T1000 (cell line): Measurements from ENCODE around the gene MREG.
"Not testable (repeated sequence)": the region's sequence is repeated elsewhere in the genome, so short reads cannot be mapped to it uniquely, and the experiment has no call there.

ENCODE experiments used
- DNase-seq: peaks from one replicate; lab custom pipeline; 2025; ENCODE audit warnings: mixed read lengths; lab: John Stamatoyannopoulos, UW

Gene MREG

GRCh38 chr2:215988556-215989207 lies 24.7 kb downstream of the MREG start:
- DNase-seq = not testable (repeated sequence)

DNA sequence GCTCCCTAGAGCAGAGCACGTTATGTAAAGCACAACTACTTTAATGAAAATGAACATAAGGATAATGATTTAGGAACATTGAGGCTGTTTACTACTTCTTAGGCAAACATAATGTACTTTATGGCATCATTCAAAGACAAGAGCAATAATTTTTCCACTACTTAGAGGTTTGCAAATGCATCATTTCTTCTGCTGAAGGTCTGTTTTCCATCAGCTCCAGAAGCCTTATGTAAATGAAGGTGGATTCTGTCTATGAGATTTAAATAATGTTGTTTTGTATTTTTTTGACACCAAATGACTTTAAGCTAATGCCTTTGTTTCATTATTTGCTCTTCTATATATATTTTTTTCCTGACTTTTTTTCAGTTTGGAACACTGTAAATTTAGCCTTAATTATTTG lies 28.1 kb downstream of the MREG start:
- DNase-seq = no peak

DNA sequence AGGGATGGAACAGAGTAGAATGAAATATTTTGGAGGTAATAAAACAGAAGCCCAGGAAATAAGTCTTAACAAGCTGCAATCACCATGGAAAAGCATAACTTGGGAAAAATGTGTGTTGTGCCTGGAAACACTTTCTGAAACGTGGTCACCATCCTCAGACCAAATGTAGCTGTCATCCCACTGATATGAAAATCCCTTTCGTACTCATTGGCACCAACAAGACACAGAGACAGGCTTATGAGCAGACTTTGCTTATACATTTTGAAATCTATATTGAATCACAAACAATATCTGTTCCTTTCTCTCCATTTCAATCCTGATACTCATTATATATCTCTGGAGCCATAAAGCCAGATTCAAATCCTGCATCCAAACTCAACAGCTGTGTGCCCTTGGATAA lies 28.7 kb downstream of the MREG start:
- no peak for DNase-seq

GRCh38 chr2:215983581-215984351 lies 29.6 kb downstream of the MREG start:
- DNase-seq = no peak

DNA sequence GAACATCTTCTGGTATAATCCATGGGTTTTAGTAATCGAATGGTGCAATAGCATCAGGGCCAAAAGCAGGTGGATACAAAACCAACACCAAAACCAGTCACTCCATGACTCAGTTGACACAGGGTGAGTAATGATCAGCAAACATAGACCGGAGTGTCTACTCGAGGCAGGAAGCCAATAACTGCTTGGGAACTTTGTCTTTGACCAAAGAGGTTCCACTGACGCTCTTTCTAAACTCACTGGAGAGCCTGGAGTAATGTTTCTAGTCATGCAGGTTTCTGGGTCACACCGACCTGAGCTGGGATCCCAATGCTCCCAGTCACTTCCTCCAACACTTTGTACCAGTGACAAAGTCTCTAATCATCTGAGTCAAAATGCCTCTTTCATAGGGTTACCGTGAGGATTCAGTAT lies 30.9 kb downstream of the MREG start:
- DNase-seq = no peak

GRCh38 chr2:215981115-215981514 lies 32.2 kb downstream of the MREG start:
- DNase-seq = no peak

DNA sequence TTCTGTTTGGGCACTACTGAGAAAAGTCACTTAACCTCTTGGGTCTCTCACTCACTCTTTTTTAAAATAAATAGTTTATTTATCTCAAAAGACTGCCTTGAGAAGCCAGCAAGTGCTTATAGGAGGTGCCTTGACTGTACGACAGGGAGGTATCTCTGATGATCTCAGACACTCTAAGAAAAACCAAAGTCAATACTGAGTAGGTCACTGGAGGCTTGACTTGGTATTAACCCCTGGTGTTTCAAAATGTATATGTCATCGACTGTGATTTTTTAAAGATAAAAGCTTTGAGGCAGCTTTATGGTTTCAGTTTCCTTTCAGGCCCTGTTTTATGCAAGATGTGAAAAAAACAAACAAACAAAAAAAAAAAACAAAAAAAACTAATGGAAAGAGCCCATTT lies 33.7 kb downstream of the MREG start:
- DNase-seq = no peak

GRCh38 chr2:215974700-215975429 lies 38.5 kb downstream of the MREG start:
- DNase-seq = no peak

DNA sequence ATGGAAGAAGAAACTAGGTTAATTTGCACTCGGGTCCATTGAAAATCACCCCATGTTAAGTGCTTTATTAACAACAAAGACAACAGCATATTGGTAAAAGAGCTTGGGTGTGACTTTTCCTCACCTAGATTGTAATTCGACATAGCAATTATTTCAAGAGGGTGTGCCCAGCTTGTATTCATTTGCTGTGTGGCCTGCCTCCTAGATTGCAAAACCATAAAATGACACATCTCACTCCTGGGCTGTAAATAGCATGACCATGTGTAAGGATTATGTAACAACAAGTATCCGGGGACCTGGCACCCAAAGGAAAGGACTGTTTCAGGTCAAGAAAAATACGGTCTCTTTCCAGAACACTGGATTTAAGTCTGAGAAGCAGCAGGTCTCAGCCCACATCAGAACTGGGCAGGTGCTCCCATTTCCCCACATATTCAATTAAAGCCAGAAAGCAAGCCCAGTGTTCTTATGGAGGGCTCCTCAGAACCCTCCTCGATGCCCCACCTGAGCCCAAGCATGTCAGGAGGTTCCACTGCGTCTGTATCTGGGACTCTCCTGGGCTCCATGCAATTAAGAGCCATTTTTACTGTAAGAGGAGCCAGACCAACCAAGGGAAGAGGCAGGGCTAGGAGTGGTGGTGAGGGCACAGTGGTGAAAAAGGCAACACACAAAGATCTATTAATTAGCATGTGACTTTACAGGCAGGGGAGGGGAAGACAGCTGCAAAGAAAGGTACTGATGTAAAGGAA lies 39.2 kb downstream of the MREG start:
- DNase-seq = no peak

- no peak for DNase-seq
Measured at GRCh38 chr2:215973145-215973792, 40.1 kb downstream of the MREG start.

- no peak for DNase-seq
Measured at GRCh38 chr2:215971671-215972070, 41.7 kb downstream of the MREG start.

GRCh38 chr2:215970894-215971293 lies 42.5 kb downstream of the MREG start:
- not testable (repeated sequence) for DNase-seq

DNA sequence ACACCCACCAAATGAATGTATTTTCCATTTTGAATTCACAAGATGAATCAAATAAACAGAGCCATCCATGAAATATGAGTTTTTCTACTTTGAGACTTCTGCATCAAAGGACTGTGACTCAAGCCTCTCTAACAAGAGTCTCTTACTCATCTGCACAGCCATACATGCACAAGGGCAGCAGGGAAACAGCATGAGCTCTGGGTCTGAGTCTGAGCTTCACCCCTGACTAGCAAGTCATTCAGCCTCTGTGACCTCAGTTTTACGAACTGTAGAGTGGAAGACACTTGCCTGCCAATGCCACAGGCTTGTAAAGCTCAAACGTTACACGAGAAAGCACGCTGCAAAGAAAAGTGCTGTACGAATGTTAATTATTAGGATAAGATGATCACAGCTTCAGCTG lies 42.9 kb downstream of the MREG start:
- no peak for DNase-seq

DNA sequence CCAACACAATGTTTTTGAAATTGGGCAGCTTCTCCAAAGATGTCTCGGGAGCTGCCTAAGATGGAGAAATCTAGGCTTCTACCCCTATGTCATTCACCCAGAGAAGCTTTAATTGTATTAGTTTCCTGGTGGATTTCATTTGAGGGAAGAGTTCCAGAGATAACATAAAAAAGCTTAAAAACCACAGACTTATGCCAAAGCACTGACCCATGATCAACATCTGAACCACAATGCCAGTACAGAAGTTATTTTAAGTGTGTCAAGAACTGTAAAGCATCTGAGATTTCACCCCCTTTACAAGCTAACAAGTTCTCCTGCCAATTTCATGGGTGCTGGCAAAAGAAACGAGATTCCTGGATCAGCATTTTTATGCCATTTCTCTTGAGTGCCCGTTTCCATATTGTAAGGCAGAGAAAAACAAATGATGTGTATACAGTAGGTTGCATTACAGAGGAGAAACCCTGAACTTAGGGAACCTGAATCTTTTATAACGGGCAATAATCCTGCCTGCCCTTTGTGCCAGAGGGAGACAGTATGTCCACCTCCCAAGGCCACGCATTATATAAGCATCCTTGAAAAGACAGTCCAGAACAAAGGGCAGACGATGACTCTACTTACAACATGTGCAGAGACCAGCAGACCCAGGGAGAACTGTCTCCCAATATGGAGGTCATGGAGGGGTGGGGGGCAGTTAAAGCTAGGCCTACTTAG lies 44.1 kb downstream of the MREG start:
- no peak for DNase-seq

DNA sequence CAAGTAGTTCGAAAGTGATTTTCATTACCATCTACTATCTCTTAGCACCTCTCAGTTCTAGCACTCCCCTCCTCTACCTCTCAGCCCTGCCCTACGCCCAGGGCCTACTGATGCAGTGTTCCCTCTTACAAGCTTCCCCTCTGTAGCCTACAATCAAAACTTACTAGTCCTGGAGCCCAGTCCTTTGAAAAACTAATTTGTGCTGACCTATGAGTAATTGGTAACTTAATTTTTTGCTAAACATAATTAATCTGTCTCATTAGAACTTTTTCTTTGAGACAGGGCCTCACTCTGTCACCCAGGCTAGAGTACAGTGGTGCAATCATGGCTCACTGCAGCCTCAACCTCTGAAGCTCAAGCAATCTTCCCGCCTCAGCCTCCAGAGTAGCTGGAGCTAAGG lies 44.9 kb downstream of the MREG start:
- no peak for DNase-seq

GRCh38 chr2:215967590-215968378 lies 45.6 kb downstream of the MREG start:
- no peak for DNase-seq

DNA sequence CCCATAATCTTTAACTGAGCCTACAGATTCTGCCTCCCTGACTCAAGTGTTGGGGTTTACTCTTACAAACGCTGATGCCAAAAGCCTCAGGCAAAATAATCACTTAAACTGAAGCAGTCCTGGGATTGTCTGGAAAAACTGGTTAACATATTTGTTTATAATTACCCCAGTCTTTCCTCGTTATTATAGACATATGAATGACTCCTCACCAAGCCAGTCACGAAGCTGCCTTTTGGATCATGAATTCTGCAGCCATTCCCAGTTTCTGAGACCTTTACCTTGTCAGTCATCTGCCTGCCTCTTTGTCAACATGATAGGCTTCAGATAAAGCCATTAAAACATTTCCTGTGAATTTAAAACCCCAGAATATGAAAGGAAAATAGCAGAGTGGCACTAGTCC lies 46.4 kb downstream of the MREG start:
- no peak for DNase-seq

DNA sequence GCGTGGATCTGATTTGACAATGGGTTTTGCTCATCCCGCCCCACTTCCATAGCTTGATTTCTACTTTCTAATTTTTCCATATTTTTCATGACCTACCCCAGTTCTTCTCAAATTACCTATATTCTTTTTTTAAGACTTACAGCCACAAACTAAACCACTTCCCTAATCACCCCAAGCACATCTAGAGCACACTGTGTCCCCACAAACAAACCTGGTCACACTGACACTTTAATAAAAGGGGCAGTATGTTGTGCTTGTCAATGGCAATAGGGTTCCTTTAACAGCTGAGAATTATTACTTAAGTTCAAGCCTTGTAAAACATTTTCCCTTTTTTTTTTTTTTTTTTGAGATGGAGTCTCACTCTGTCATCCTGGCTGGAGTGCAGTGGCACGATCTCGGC lies 47.1 kb downstream of the MREG start:
- DNase-seq = no peak

DNA sequence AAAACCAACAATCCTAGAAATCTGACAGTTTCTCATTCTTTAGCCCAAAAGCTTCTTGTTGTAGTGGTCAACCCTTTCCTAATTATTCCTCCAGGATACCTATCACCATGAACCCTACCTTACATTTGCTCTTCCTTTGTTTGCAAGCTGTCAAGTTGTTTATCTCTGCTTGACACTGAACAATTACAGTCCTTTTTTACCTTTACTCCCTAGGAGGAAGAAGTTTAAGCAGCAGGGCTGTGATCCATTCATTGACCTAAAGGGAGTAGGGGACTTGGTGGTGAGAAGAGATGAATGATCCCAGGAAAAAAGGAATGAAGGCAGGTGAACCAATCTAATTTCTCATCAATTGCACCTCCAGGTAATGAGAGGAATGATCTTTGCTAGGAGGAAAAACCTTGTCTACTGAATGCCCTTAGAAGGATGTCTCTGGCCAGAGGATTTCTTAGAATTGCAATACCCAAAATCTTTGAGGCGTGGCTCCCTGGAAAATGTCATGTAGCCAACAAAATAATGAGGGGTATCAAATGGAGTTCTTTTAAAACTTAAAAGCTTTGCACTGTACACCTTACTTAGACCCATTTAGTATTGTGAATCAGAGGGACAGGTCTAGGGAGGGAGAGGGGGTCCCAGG lies 47.7 kb downstream of the MREG start:
- no peak for DNase-seq

- no peak for DNase-seq
Measured at GRCh38 chr2:215961981-215962380, 51.4 kb downstream of the MREG start.
